ENCODE data around the gene ELF1. TPM values are rescaled to one million over a fixed set of nuclear protein-coding genes. Genes with fewer than 3 reads are reported as not detected.
"Not testable (repeated sequence)": the region's sequence is repeated elsewhere in the genome, so short reads cannot be mapped to it uniquely, and the experiment has no call there.

ELF1 gene
- total and polyA plus RNA-seq, 2 experiments from 2014 or later, result 22.2 to 36.8 TPM

- TF ChIP-seq CTCF (IDR thresholded peaks at IDR 0.05; ENCODE audit: low read depth, low read length), result no peak
- Histone ChIP-seq H3K4me1 (ENCODE audit: low read depth) (no peaks in the 10 kb centered on the region), H3K9me3 (ENCODE audit: low read depth) (no peaks in the 10 kb centered on the region), H3K27ac (no peak overlapping the region), H3K4me3 (no peak overlapping the region), H3K27me3 (no peaks in the 10 kb centered on the region), H3K36me3 (peaks cover 20% of the 10 kb centered on the region)
- peak in 1 of 2 donors; percentile 60 for DNase-seq (ENCODE audit: low read depth in 1 of 2, low spot score in 1 of 2)
These were observed 78.3 kb downstream of the ELF1 start for GRCh38 chr13:40940841-40941240.

GRCh38 chr13:40933508-40934204 lies 85.5 kb downstream of the ELF1 start:
- TF ChIP-seq CTCF (IDR thresholded peaks at IDR 0.05; ENCODE audit: low read depth, low read length), result no peak
- peaks cover 6% of the 10 kb centered on the region for H3K36me3 ChIP-seq
- no peak for DNase-seq (ENCODE audit: low read depth in 1 of 2, low spot score in 1 of 2)

GRCh38 chr13:40932252-40932651 lies 86.9 kb downstream of the ELF1 start:
- Histone ChIP-seq H3K36me3 (peaks cover 2% of the 10 kb centered on the region), H3K4me3 (no peak overlapping the region), H3K9me3 (ENCODE audit: low read depth) (no peaks in the 10 kb centered on the region), H3K4me1 (ENCODE audit: low read depth) (no peaks in the 10 kb centered on the region), H3K27me3 (no peaks in the 10 kb centered on the region), H3K27ac (no peak overlapping the region)
- no peak for TF ChIP-seq CTCF (IDR thresholded peaks at IDR 0.05; ENCODE audit: low read depth, low read length)
- no peak for DNase-seq (ENCODE audit: low read depth in 1 of 2, low spot score in 1 of 2)

More at GRCh38 chr13:40933508-40934204, 85.5 kb downstream of the ELF1 start:
- Histone ChIP-seq H3K27me3 (no peaks in the 10 kb centered on the region), H3K27ac (peak overlapping the region; percentile 32), H3K4me3 (no peak overlapping the region), H3K9me3 (ENCODE audit: low read depth) (no peaks in the 10 kb centered on the region), H3K4me1 (ENCODE audit: low read depth) (no peaks in the 10 kb centered on the region)

GRCh38 chr13:40931719-40932118 lies 87.4 kb downstream of the ELF1 start:
- no peak overlapping the region for H3K27ac ChIP-seq
- no peaks in the 10 kb centered on the region for H3K27me3 ChIP-seq
- no peak for TF ChIP-seq CTCF (IDR thresholded peaks at IDR 0.05; ENCODE audit: low read depth, low read length)
- no peak for DNase-seq (ENCODE audit: low read depth in 1 of 2, low spot score in 1 of 2)
- H3K4me3 ChIP-seq, result no peak overlapping the region
- no peaks in the 10 kb centered on the region for H3K9me3 ChIP-seq (ENCODE audit: low read depth)
- peaks cover 2% of the 10 kb centered on the region for H3K36me3 ChIP-seq
- H3K4me1 ChIP-seq (ENCODE audit: low read depth), result no peaks in the 10 kb centered on the region

GRCh38 chr13:40929883-40930282 lies 89.2 kb downstream of the ELF1 start:
- not testable (repeated sequence) for H3K27me3 ChIP-seq; H3K36me3 ChIP-seq; H3K9me3 ChIP-seq (ENCODE audit: low read depth); H3K4me3 ChIP-seq; DNase-seq (ENCODE audit: low read depth in 1 of 2, low spot score in 1 of 2); H3K27ac ChIP-seq; H3K4me1 ChIP-seq (ENCODE audit: low read depth)

GRCh38 chr13:40928980-40929379 lies 90.1 kb downstream of the ELF1 start:
- no peak for TF ChIP-seq CTCF (IDR thresholded peaks at IDR 0.05; ENCODE audit: low read depth, low read length)
- H3K36me3 ChIP-seq, result peaks cover 2% of the 10 kb centered on the region
- no peak overlapping the region for H3K27ac ChIP-seq
- DNase-seq (ENCODE audit: low read depth in 1 of 2, low spot score in 1 of 2), result no peak
- H3K9me3 ChIP-seq (ENCODE audit: low read depth), result no peaks in the 10 kb centered on the region
- H3K27me3 ChIP-seq, result no peaks in the 10 kb centered on the region
- no peaks in the 10 kb centered on the region for H3K4me1 ChIP-seq (ENCODE audit: low read depth)
- H3K4me3 ChIP-seq, result no peak overlapping the region

Measured in cardiac muscle cell (in vitro differentiated cells and primary cell).